Heart left ventricle (tissue), 16 donors: Measurements from ENCODE around the gene SLC13A3. TPM values are rescaled to one million over a fixed set of nuclear protein-coding genes. Genes with fewer than 3 reads are reported as not detected.

ENCODE experiments used
- ATAC-seq, 4 donors: fragments of 200-7000 bp; cut with Tn5 transposase; one replicate each; pipeline ENCODE4 v1.9.1; 2020 to 2022; ENCODE audit warnings: moderate library complexity in 4 of 4, mild to moderate bottlenecking in 3 of 4, moderate number of reproducible peaks in 1 of 4
- DNase-seq, 5 donors: peaks; one replicate each; pipeline ENCODE4 v3.0.0-alpha.2; 2020
- H3K27ac ChIP-seq, 12 donors: fragments of 200-600 bp; sonication (generic) in 4 of 12; one replicate each; pipeline versions ENCODE4 v1.5.0 to v1.8.0; 2016 to 2022; ENCODE audit warnings: mild to moderate bottlenecking in 2 of 12
- H3K27me3 ChIP-seq, 9 donors: fragments of 200-600 bp; sonication (generic) in 2 of 9; one replicate each; pipeline versions ENCODE4 v1.5.1 to v1.8.0; 2016 to 2022; ENCODE audit warnings: mild to moderate bottlenecking in 3 of 9
- H3K36me3 ChIP-seq, 9 donors: fragments of 200-600 bp; sonication (generic) in 2 of 9; one replicate each; pipeline versions ENCODE4 v1.5.0 to v1.8.0; 2018 to 2022; ENCODE audit warnings: mild to moderate bottlenecking in 2 of 9
- H3K4me1 ChIP-seq, 12 donors: fragments of 200-600 bp; sonication (generic) in 4 of 12; one replicate each; pipeline versions ENCODE4 v1.5.0 to v1.8.0; 2016 to 2022; ENCODE audit warnings: mild to moderate bottlenecking in 3 of 12
- H3K4me3 ChIP-seq, 12 donors: fragments of 200-600 bp; sonication (generic) in 4 of 12; one replicate each; pipeline versions ENCODE4 v1.5.0 to v1.8.0; 2017 to 2022; ENCODE audit warnings: mild to moderate bottlenecking in 9 of 12, moderate library complexity in 4 of 12
- H3K9me3 ChIP-seq, 12 donors: fragments of 200-600 bp; sonication (generic) in 4 of 12; one replicate each; pipeline versions ENCODE4 v1.5.0 to v1.8.0; 2016 to 2022; ENCODE audit warnings: mild to moderate bottlenecking in 1 of 12
- POLR2A ChIP-seq, 2 donors: fragments of 450-650 bp; IDR thresholded peaks; one replicate each; pipeline ENCODE4 v1.6.1; 2017; ENCODE audit warnings: antibody characterized with exemption in 2 of 2, mild to moderate bottlenecking in 2 of 2, moderate library complexity in 2 of 2
- WGBS, 4 donors: extraction: QIAGEN DNeasy Blood & Tissue Kit in 2 of 4; methylation state at CpG; one replicate each; pipeline versions ENCODE4 v1.1.5 to v1.1.7; 2013 to 2018; 5-methylcytosine and 5-hydroxymethylcytosine counted together
- intact Hi-C, 10 donors: fragments of 100-400 bp; cut with DNase I; formaldehyde crosslinking; loops; one replicate each; pipeline versions ENCODE4 v1.11.1 to v1.14.2; 2022
- polyA plus RNA-seq, 2 donors: library from polyadenylated mRNA; stranded (reverse); fragments of 200-250 nt; gene quantifications; one replicate each; pipeline ENCODE4 v1.2.3, GENCODE V29; 2013
- total RNA-seq, 9 donors: library from RNA; depleted of rRNA in 2 of 9; stranded (reverse); fragments of >200 nt in 2 of 9; fragmentation: NEBNext Ultra II Directional in 3 of 9; extraction: Animal tissue kit (Norgen Biotek cat#: 25700) in 3 of 9; gene quantifications; one replicate each; pipeline versions ENCODE4 v1.1.0 to v1.2.4, GENCODE V29; 2016 to 2023
- TF ChIP-seq, protein P1 (sequence below), 12 donors: fragments of 200-600 bp; sonication (generic) in 4 of 12; IDR thresholded peaks; one replicate each; pipeline versions ENCODE4 v1.5.0 to v1.8.0; 2018 to 2022; ENCODE audit warnings: antibody characterized with exemption in 12 of 12, mild to moderate bottlenecking in 5 of 12
- donor health status: ischemic (EF 13 %, LVEDD 7.1; RV severe dilation, severe dysfunction).
- donor health status: healthy with polysubstance abuse.
- donor health status: DM: no; HTN: yes; CAD: no.
- donor health status: DM: no; HTN: no; CAD: no.
- donor health status: ischemic (EF 25% LVEDD 6.9; RV normal size, moderate dysfunction).
- donor health status: ischemic (EF 25% LVEDD 5.7; RV mildly dilated, moderate dysfunction).
- donor health status: healthy.
- donor health status: DM: yes; HTN: yes; CAD: no.
- donor health status: ischemic (EF 35%, LVEDD 5.7; RV mildly dilated, moderate dysfunction).
- donor health status: nonischemic (EF 11% LVEDD 7.7; RV severe dilation, severe dysfunction).
- donor health status: DM: yes; HTN: yes; CAD: no.
- donor health status: PGD.
- donor health status: ischemic (EF 29% LVEDD 5.4; RV normal size, mild dysfunction).
- donor health status: nonischemic (EF 23%, LVEDD 6.1; RV moderate dilation, normal function).

Gene SLC13A3
- total and polyA plus RNA-seq, 11 donors = 0.13 to 2.6 (median 0.54) TPM

DNA sequence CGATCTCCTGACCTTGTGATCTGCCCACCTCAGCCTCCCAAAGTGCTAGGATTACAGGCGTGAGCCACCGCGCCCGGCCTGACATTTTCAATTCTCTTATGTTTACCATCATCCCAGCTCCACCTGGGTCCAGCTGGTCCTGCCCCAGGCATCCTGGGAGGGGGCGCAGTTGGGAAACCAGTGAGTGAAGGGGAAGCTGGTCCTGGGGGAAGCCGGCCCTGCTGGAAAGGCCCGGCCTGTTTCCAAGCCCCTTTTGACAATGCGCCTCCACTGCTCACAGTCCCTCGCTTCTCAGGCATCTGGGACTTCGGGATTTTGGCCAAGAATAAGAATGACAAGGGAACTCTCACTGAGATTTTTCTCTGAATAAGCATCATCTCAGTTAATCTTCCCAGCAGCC is 14.2 kb downstream of the SLC13A3 start:
- Histone ChIP-seq H3K36me3 (no peaks in the 10 kb centered on the region), H3K4me3 (no peak overlapping the region), H3K27ac (no peak overlapping the region), H3K9me3 (no peaks in the 10 kb centered on the region), H3K27me3 (no peaks in the 10 kb centered on the region), H3K4me1 (no peaks in the 10 kb centered on the region)
- intact Hi-C loops = no loop called here
- no peak for DNase-seq
- WGBS, 4 donors = 79 to 83% (median 83%) methylated on average over 11 of the region's 11 CpGs
- TF ChIP-seq POLR2A (IDR thresholded peaks at IDR 0.05) = no peak
- TF ChIP-seq, protein P1, sequence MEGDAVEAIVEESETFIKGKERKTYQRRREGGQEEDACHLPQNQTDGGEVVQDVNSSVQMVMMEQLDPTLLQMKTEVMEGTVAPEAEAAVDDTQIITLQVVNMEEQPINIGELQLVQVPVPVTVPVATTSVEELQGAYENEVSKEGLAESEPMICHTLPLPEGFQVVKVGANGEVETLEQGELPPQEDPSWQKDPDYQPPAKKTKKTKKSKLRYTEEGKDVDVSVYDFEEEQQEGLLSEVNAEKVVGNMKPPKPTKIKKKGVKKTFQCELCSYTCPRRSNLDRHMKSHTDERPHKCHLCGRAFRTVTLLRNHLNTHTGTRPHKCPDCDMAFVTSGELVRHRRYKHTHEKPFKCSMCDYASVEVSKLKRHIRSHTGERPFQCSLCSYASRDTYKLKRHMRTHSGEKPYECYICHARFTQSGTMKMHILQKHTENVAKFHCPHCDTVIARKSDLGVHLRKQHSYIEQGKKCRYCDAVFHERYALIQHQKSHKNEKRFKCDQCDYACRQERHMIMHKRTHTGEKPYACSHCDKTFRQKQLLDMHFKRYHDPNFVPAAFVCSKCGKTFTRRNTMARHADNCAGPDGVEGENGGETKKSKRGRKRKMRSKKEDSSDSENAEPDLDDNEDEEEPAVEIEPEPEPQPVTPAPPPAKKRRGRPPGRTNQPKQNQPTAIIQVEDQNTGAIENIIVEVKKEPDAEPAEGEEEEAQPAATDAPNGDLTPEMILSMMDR (IDR thresholded peaks at IDR 0.05) = no peak
- ATAC-seq = no peak

DNA sequence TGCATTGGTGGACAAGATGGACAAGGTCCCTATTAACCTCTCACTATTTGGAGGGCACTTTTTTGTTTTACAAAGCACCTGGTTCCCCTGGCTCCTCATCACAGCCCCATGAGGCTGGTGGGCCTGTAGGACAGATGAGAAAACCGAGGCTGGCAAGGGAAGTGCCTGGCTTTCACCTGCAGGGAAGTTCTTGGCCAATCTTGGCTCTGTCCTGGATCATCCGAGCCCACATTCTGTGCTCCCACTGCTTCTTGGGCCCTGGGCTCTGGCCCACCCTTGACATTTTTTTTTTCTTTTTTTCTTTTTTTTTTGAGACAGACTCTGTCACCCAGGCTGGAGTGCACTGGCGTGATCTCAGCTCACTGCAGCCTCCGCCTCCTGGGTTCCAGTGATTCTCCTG is 14.7 kb downstream of the SLC13A3 start:
- Histone ChIP-seq H3K4me3 (no peak overlapping the region), H3K4me1 (peaks cover 0 to 4% (median 0%) of the 10 kb centered on the region in 12 donors), H3K9me3 (no peaks in the 10 kb centered on the region), H3K27ac (no peak overlapping the region), H3K36me3 (no peaks in the 10 kb centered on the region), H3K27me3 (no peaks in the 10 kb centered on the region)
- WGBS, 4 donors = 92 to 95% (median 93%) methylated on average over 4 of the region's 4 CpGs
- TF ChIP-seq, protein P1 (IDR thresholded peaks at IDR 0.05) = no peak
- TF ChIP-seq POLR2A (IDR thresholded peaks at IDR 0.05) = no peak
- DNase-seq (no peak), ATAC-seq (no peak)
- intact Hi-C loops = no loop called here

DNA sequence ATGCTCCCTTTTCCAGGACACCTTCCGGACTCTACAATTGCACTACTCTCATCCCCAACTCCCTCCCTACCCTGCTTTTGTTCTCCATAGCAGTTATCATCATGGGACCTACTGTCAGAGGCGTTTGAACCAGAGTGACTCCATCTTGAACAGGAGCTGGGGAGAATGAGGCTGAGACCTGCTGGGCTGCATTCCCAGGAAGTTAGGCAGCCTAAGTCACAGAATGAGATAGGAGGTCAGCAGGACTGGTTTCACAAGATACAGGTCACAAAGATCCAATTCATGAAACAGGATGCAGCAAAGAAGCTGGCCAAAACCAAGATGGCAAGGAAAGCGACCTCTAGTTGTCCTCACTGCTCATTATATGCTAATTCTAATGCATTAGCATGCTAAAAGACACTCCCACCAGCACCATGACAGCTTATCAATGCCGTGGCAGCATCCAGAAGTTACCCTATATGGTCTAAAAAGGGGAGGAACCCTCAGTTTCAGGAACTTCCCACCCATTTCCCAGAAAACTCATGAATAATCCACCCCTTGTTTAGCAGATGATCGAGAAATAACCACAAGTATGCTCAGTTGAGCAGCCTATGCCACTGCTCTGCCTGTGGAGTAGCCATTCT is 15.6 kb downstream of the SLC13A3 start:
- Histone ChIP-seq H3K9me3 (no peaks in the 10 kb centered on the region), H3K4me1 (peaks cover 0 to 7% (median 0%) of the 10 kb centered on the region in 12 donors), H3K27ac (no peak overlapping the region), H3K36me3 (no peaks in the 10 kb centered on the region), H3K27me3 (no peaks in the 10 kb centered on the region), H3K4me3 (no peak overlapping the region)
- intact Hi-C loops = no loop called here
- DNase-seq (no peak), ATAC-seq (no peak)
- no peak for TF ChIP-seq POLR2A (IDR thresholded peaks at IDR 0.05)
- TF ChIP-seq, protein P1 (IDR thresholded peaks at IDR 0.05) = no peak
- 81 to 88% (median 84%) methylated on average over 5 of the region's 5 CpGs for WGBS, 4 donors

DNA sequence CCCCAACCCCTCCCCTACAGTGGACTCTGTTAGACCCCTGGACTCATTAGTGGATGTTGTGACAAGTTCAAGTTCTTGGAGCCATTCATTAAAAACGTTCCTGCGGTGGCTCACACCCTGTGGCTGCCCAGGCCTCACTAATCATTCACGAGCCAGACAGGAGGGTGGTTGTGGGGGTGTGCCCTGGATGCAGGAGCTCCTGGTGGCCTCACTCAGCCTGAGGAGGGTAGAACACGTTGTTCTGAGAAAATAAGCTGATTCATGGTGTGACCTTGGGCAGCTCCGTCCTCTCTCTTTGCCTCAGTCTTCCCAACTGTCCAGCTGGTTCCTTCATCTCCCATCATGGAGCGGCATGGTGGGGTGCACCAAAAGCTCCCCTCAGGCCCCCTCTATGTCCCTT is 16.7 kb downstream of the SLC13A3 start:
- Histone ChIP-seq H3K27ac (no peak overlapping the region), H3K27me3 (no peaks in the 10 kb centered on the region), H3K4me1 (peaks cover 0 to 7% (median 0%) of the 10 kb centered on the region in 12 donors), H3K36me3 (no peaks in the 10 kb centered on the region), H3K4me3 (no peak overlapping the region), H3K9me3 (peaks cover 0 to 11% (median 0%) of the 10 kb centered on the region in 12 donors)
- intact Hi-C loops = no loop called here
- 73 to 89% (median 82%) methylated on average over 6 of the region's 6 CpGs for WGBS, 4 donors
- TF ChIP-seq, protein P1 (IDR thresholded peaks at IDR 0.05) = no peak
- no peak for TF ChIP-seq POLR2A (IDR thresholded peaks at IDR 0.05)
- DNase-seq (no peak), ATAC-seq (no peak)
